ENCODE measurements around the gene RNF227.
"Not testable (repeated sequence)": the region's sequence is repeated elsewhere in the genome, so short reads cannot be mapped to it uniquely, and the experiment has no call there.

RNF227 gene

GRCh38 chr17:7953266-7953665 is 37.2 kb upstream of the RNF227 start:
- H3K79me2 ChIP-seq (ENCODE audit: control insufficient read depth, insufficient read depth, low read length); H3K36me3 ChIP-seq (ENCODE audit: control insufficient read depth, insufficient read depth, low read length); H3K27me3 ChIP-seq (ENCODE audit: insufficient read depth, low read length, poor library complexity); H3K79me1 ChIP-seq (ENCODE audit: low read length); H4K5ac ChIP-seq (ENCODE audit: low read length); H3K56ac ChIP-seq (ENCODE audit: low read length); H2BK15ac ChIP-seq (replicated peaks; ENCODE audit: low read depth); H3K4me2 ChIP-seq (ENCODE audit: low read length); H3K18ac ChIP-seq (ENCODE audit: low read length); H3K4ac ChIP-seq (ENCODE audit: low read depth, low read length); H3K4me1 ChIP-seq (ENCODE audit: control insufficient read depth, low read depth, low read length); H3K27ac ChIP-seq (ENCODE audit: low read depth, low read length); H2AK5ac ChIP-seq (ENCODE audit: low read length); H3K23ac ChIP-seq (ENCODE audit: low read length); H4K8ac ChIP-seq (ENCODE audit: low read depth, low read length); H2BK120ac ChIP-seq (ENCODE audit: low read depth, low read length); H3K4me3 ChIP-seq (ENCODE audit: low read length); H3K9ac ChIP-seq (ENCODE audit: low read length); DNase-seq; H2BK5ac ChIP-seq (ENCODE audit: low read length): not testable (repeated sequence)
- no CpG with 5 or more reads among the region's 13 CpGs for WGBS (ENCODE audit: extremely low coverage, insufficient coverage, low lambda C conversion rate)

- no peak overlapping the region for H3K4me2 ChIP-seq (ENCODE audit: low read length)
- no peak overlapping the region for H3K23ac ChIP-seq (ENCODE audit: low read length)
- no peaks in the 10 kb centered on the region for H3K27me3 ChIP-seq (ENCODE audit: insufficient read depth, low read length, poor library complexity)
- H2BK15ac ChIP-seq (replicated peaks; ENCODE audit: low read depth): no peak overlapping the region
- H3K9ac ChIP-seq (ENCODE audit: low read length): no peak overlapping the region
- no peak overlapping the region for H4K5ac ChIP-seq (ENCODE audit: low read length)
- WGBS (ENCODE audit: extremely low coverage, insufficient coverage, low lambda C conversion rate): no CpG with 5 or more reads among the region's 5 CpGs
- no peak overlapping the region for H3K4ac ChIP-seq (ENCODE audit: low read depth, low read length)
- H3K4me3 ChIP-seq (ENCODE audit: low read length): no peak overlapping the region
- no peak overlapping the region for H2BK5ac ChIP-seq (ENCODE audit: low read length)
- H3K4me1 ChIP-seq (ENCODE audit: control insufficient read depth, low read depth, low read length): no peaks in the 10 kb centered on the region
- H3K18ac ChIP-seq (ENCODE audit: low read length): no peak overlapping the region
- no peak overlapping the region for H4K8ac ChIP-seq (ENCODE audit: low read depth, low read length)
- H3K79me2 ChIP-seq (ENCODE audit: control insufficient read depth, insufficient read depth, low read length): no peaks in the 10 kb centered on the region
- H2BK120ac ChIP-seq (ENCODE audit: low read depth, low read length): no peak overlapping the region
- no peak overlapping the region for H3K56ac ChIP-seq (ENCODE audit: low read length)
- H3K27ac ChIP-seq (ENCODE audit: low read depth, low read length): no peak overlapping the region
- DNase-seq: no peak
- no peak overlapping the region for H2AK5ac ChIP-seq (ENCODE audit: low read length)
- peaks cover 9% of the 10 kb centered on the region for H3K36me3 ChIP-seq (ENCODE audit: control insufficient read depth, insufficient read depth, low read length)
- no peaks in the 10 kb centered on the region for H3K79me1 ChIP-seq (ENCODE audit: low read length)
These were observed 35.2 kb upstream of the RNF227 start for GRCh38 chr17:7951143-7951792.

- Histone ChIP-seq H3K4me1 (ENCODE audit: control insufficient read depth, low read depth, low read length) (no peaks in the 10 kb centered on the region), H3K56ac (ENCODE audit: low read length) (no peak overlapping the region), H3K27me3 (ENCODE audit: insufficient read depth, low read length, poor library complexity) (no peaks in the 10 kb centered on the region), H3K18ac (ENCODE audit: low read length) (no peak overlapping the region), H3K9ac (ENCODE audit: low read length) (no peak overlapping the region), H3K4me3 (ENCODE audit: low read length) (no peak overlapping the region), H3K4me2 (ENCODE audit: low read length) (no peak overlapping the region), H3K79me1 (ENCODE audit: low read length) (no peaks in the 10 kb centered on the region), H3K36me3 (ENCODE audit: control insufficient read depth, insufficient read depth, low read length) (peaks cover 14% of the 10 kb centered on the region), H3K27ac (ENCODE audit: low read depth, low read length) (no peak overlapping the region), H3K4ac (ENCODE audit: low read depth, low read length) (no peak overlapping the region), H2BK15ac (replicated peaks; ENCODE audit: low read depth) (no peak overlapping the region), H2BK5ac (ENCODE audit: low read length) (no peak overlapping the region), H3K79me2 (ENCODE audit: control insufficient read depth, insufficient read depth, low read length) (no peaks in the 10 kb centered on the region), H2AK5ac (ENCODE audit: low read length) (no peak overlapping the region), H2BK120ac (ENCODE audit: low read depth, low read length) (no peak overlapping the region), H3K23ac (ENCODE audit: low read length) (no peak overlapping the region), H4K5ac (ENCODE audit: low read length) (no peak overlapping the region), H4K8ac (ENCODE audit: low read depth, low read length) (no peak overlapping the region)
- DNase-seq: no peak
- WGBS (ENCODE audit: extremely low coverage, insufficient coverage, low lambda C conversion rate): no CpG with 5 or more reads among the region's 3 CpGs
These were observed 34.5 kb upstream of the RNF227 start for GRCh38 chr17:7950578-7950977.

GRCh38 chr17:7947651-7948050 is 31.6 kb upstream of the RNF227 start:
- no peak overlapping the region for H3K4me3 ChIP-seq (ENCODE audit: low read length)
- no peak overlapping the region for H4K5ac ChIP-seq (ENCODE audit: low read length)
- no peak for DNase-seq
- H2AK5ac ChIP-seq (ENCODE audit: low read length): no peak overlapping the region
- H3K27ac ChIP-seq (ENCODE audit: low read depth, low read length): no peak overlapping the region
- H4K8ac ChIP-seq (ENCODE audit: low read depth, low read length): no peak overlapping the region
- H3K27me3 ChIP-seq (ENCODE audit: insufficient read depth, low read length, poor library complexity): no peaks in the 10 kb centered on the region
- no peak overlapping the region for H2BK120ac ChIP-seq (ENCODE audit: low read depth, low read length)
- H3K79me2 ChIP-seq (ENCODE audit: control insufficient read depth, insufficient read depth, low read length): no peaks in the 10 kb centered on the region
- H3K56ac ChIP-seq (ENCODE audit: low read length): no peak overlapping the region
- no peak overlapping the region for H3K9ac ChIP-seq (ENCODE audit: low read length)
- H3K23ac ChIP-seq (ENCODE audit: low read length): no peak overlapping the region
- H3K4ac ChIP-seq (ENCODE audit: low read depth, low read length): no peak overlapping the region
- no CpG with 5 or more reads among the region's 5 CpGs for WGBS (ENCODE audit: extremely low coverage, insufficient coverage, low lambda C conversion rate)
- H3K4me1 ChIP-seq (ENCODE audit: control insufficient read depth, low read depth, low read length): no peaks in the 10 kb centered on the region
- no peaks in the 10 kb centered on the region for H3K79me1 ChIP-seq (ENCODE audit: low read length)
- no peak overlapping the region for H3K18ac ChIP-seq (ENCODE audit: low read length)
- no peak overlapping the region for H2BK5ac ChIP-seq (ENCODE audit: low read length)
- no peak overlapping the region for H3K4me2 ChIP-seq (ENCODE audit: low read length)
- no peak overlapping the region for H2BK15ac ChIP-seq (replicated peaks; ENCODE audit: low read depth)
- peaks cover 22% of the 10 kb centered on the region for H3K36me3 ChIP-seq (ENCODE audit: control insufficient read depth, insufficient read depth, low read length)

GRCh38 chr17:7946441-7946840 is 30.4 kb upstream of the RNF227 start:
- no peak overlapping the region for H3K18ac ChIP-seq (ENCODE audit: low read length)
- no peak overlapping the region for H3K23ac ChIP-seq (ENCODE audit: low read length)
- no peak overlapping the region for H3K56ac ChIP-seq (ENCODE audit: low read length)
- no peak overlapping the region for H4K8ac ChIP-seq (ENCODE audit: low read depth, low read length)
- no peak overlapping the region for H3K9ac ChIP-seq (ENCODE audit: low read length)
- H3K36me3 ChIP-seq (ENCODE audit: control insufficient read depth, insufficient read depth, low read length): peaks cover 22% of the 10 kb centered on the region
- DNase-seq: no peak
- WGBS (ENCODE audit: extremely low coverage, insufficient coverage, low lambda C conversion rate): no CpG with 5 or more reads among the region's 5 CpGs
- no peak overlapping the region for H3K4me3 ChIP-seq (ENCODE audit: low read length)
- no peak overlapping the region for H2BK120ac ChIP-seq (ENCODE audit: low read depth, low read length)
- H3K4me1 ChIP-seq (ENCODE audit: control insufficient read depth, low read depth, low read length): no peaks in the 10 kb centered on the region
- no peak overlapping the region for H3K4ac ChIP-seq (ENCODE audit: low read depth, low read length)
- no peak overlapping the region for H2BK15ac ChIP-seq (replicated peaks; ENCODE audit: low read depth)
- H2AK5ac ChIP-seq (ENCODE audit: low read length): no peak overlapping the region
- H2BK5ac ChIP-seq (ENCODE audit: low read length): no peak overlapping the region
- H3K79me1 ChIP-seq (ENCODE audit: low read length): no peaks in the 10 kb centered on the region
- no peak overlapping the region for H3K27ac ChIP-seq (ENCODE audit: low read depth, low read length)
- no peak overlapping the region for H3K4me2 ChIP-seq (ENCODE audit: low read length)
- no peaks in the 10 kb centered on the region for H3K27me3 ChIP-seq (ENCODE audit: insufficient read depth, low read length, poor library complexity)
- H4K5ac ChIP-seq (ENCODE audit: low read length): no peak overlapping the region
- H3K79me2 ChIP-seq (ENCODE audit: control insufficient read depth, insufficient read depth, low read length): no peaks in the 10 kb centered on the region

- Histone ChIP-seq H3K4me3 (ENCODE audit: low read length) (no peak overlapping the region), H3K36me3 (ENCODE audit: control insufficient read depth, insufficient read depth, low read length) (peaks cover 24% of the 10 kb centered on the region), H3K18ac (ENCODE audit: low read length) (no peak overlapping the region), H3K4ac (ENCODE audit: low read depth, low read length) (no peak overlapping the region), H3K23ac (ENCODE audit: low read length) (no peak overlapping the region), H3K4me2 (ENCODE audit: low read length) (no peak overlapping the region), H3K9ac (ENCODE audit: low read length) (no peak overlapping the region), H2AK5ac (ENCODE audit: low read length) (no peak overlapping the region), H3K27ac (ENCODE audit: low read depth, low read length) (no peak overlapping the region), H2BK120ac (ENCODE audit: low read depth, low read length) (no peak overlapping the region), H3K56ac (ENCODE audit: low read length) (no peak overlapping the region), H4K5ac (ENCODE audit: low read length) (no peak overlapping the region), H3K79me2 (ENCODE audit: control insufficient read depth, insufficient read depth, low read length) (no peaks in the 10 kb centered on the region), H4K8ac (ENCODE audit: low read depth, low read length) (no peak overlapping the region), H2BK5ac (ENCODE audit: low read length) (no peak overlapping the region), H2BK15ac (replicated peaks; ENCODE audit: low read depth) (no peak overlapping the region), H3K27me3 (ENCODE audit: insufficient read depth, low read length, poor library complexity) (no peaks in the 10 kb centered on the region), H3K4me1 (ENCODE audit: control insufficient read depth, low read depth, low read length) (no peaks in the 10 kb centered on the region), H3K79me1 (ENCODE audit: low read length) (no peaks in the 10 kb centered on the region)
- WGBS (ENCODE audit: extremely low coverage, insufficient coverage, low lambda C conversion rate): no CpG with 5 or more reads among the region's 7 CpGs
- no peak for DNase-seq
These were observed 29.6 kb upstream of the RNF227 start for GRCh38 chr17:7945651-7946050.
